ENCODE results near the gene TCEAL4. TPM values are rescaled to one million over a fixed set of nuclear protein-coding genes. Genes with fewer than 3 reads are reported as not detected.

The TCEAL4 gene
- total RNA-seq, 1 donor from 2014 or later: 48.7 TPM

DNA sequence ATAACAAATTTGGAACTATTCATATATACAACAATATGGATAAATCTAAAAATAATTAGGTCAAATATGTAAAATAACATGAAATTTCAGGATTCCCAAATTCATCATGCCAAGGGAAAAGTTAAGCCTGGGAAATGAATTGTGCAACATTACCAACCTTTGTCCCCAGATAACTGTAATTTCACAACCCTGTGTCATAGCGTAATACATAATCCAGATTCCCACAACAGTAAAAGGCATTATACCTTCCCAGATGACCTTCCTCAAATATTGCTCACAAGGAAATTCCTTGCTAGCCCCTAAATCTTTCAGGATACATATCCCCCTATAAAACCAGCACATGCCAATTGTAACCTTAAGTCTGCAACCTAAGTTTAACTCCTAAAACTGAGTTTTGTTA, 33.1 kb upstream of the TCEAL4 start:
- Mint-ChIP-seq H3K4me3 (no peak overlapping the region), H3K9me3 (peaks cover under 1% of the 10 kb centered on the region), H3K36me3 (peaks cover 2% of the 10 kb centered on the region), H3K27ac (no peak overlapping the region), H3K27me3 (ENCODE audit: insufficient read depth, low read depth) (no peaks in the 10 kb centered on the region), H3K4me1 (peaks cover 10% of the 10 kb centered on the region)
- no peak for DNase-seq (ENCODE audit: low spot score)
- Histone ChIP-seq H3K9ac (no peak overlapping the region), H3K9me3 (ENCODE audit: low read depth) (no peaks in the 10 kb centered on the region), H3K4me3 (no peak overlapping the region), H3K36me3 (no peaks in the 10 kb centered on the region), H3F3A (ENCODE audit: low read depth) (peaks cover 7% of the 10 kb centered on the region), H3K79me2 (ENCODE audit: low read depth) (no peaks in the 10 kb centered on the region), H4K20me1 (ENCODE audit: low read depth) (no peaks in the 10 kb centered on the region), H3K27ac (no peak overlapping the region), H2AFZ (replicated peaks) (no peak overlapping the region), H3K4me2 (no peak overlapping the region), H3K4me1 (no peaks in the 10 kb centered on the region), H3K27me3 (peaks cover 4% of the 10 kb centered on the region)
- TF ChIP-seq CTCF (IDR thresholded peaks at IDR 0.05) (no peak), EZH2phosphoT487 (IDR thresholded peaks at IDR 0.05) (no peak), EZH2 (IDR thresholded peaks at IDR 0.05) (no peak)

- H3K9ac ChIP-seq: peak overlapping the region; percentile 60
- no peaks in the 10 kb centered on the region for H4K20me1 ChIP-seq (ENCODE audit: low read depth)
- peaks cover 9% of the 10 kb centered on the region for H3K27me3 ChIP-seq
- no peaks in the 10 kb centered on the region for H3K36me3 ChIP-seq
- Mint-ChIP-seq H3K4me1 (peaks cover 10% of the 10 kb centered on the region), H3K4me3 (peak overlapping the region; percentile 94), H3K27me3 (ENCODE audit: insufficient read depth, low read depth) (no peaks in the 10 kb centered on the region), H3K9me3 (no peaks in the 10 kb centered on the region), H3K27ac (peak overlapping the region; percentile 98), H3K36me3 (no peaks in the 10 kb centered on the region)
- H3F3A ChIP-seq (ENCODE audit: low read depth): peaks cover 7% of the 10 kb centered on the region
- H2AFZ ChIP-seq (replicated peaks): peak overlapping the region; percentile 80
- TF ChIP-seq EZH2phosphoT487 (IDR thresholded peaks at IDR 0.05): no peak
- TF ChIP-seq EZH2 (IDR thresholded peaks at IDR 0.05): no peak
- TF ChIP-seq CTCF (IDR thresholded peaks at IDR 0.05): no peak
- peak; percentile 90 for DNase-seq (ENCODE audit: low spot score)
- no peaks in the 10 kb centered on the region for H3K9me3 ChIP-seq (ENCODE audit: low read depth)
- no peaks in the 10 kb centered on the region for H3K4me1 ChIP-seq
- peak overlapping the region; percentile 64 for H3K4me3 ChIP-seq
- H3K79me2 ChIP-seq (ENCODE audit: low read depth): no peaks in the 10 kb centered on the region
- H3K27ac ChIP-seq: no peak overlapping the region
- peak overlapping the region; percentile 75 for H3K4me2 ChIP-seq
These were observed 30.5 kb upstream of the TCEAL4 start for GRCh38 chrX:103554687-103555424.

- H3K9me3 ChIP-seq (ENCODE audit: low read depth): no peaks in the 10 kb centered on the region
- H3K27ac ChIP-seq: no peak overlapping the region
- no peaks in the 10 kb centered on the region for H4K20me1 ChIP-seq (ENCODE audit: low read depth)
- Mint-ChIP-seq H3K36me3 (no peaks in the 10 kb centered on the region), H3K27me3 (ENCODE audit: insufficient read depth, low read depth) (no peaks in the 10 kb centered on the region), H3K4me1 (peaks cover 7% of the 10 kb centered on the region), H3K27ac (no peak overlapping the region), H3K9me3 (no peaks in the 10 kb centered on the region), H3K4me3 (no peak overlapping the region)
- H3F3A ChIP-seq (ENCODE audit: low read depth): peaks cover 7% of the 10 kb centered on the region
- H3K27me3 ChIP-seq: peaks cover 9% of the 10 kb centered on the region
- no peak overlapping the region for H3K9ac ChIP-seq
- H3K4me1 ChIP-seq: no peaks in the 10 kb centered on the region
- H3K36me3 ChIP-seq: no peaks in the 10 kb centered on the region
- no peak for TF ChIP-seq EZH2 (IDR thresholded peaks at IDR 0.05)
- TF ChIP-seq EZH2phosphoT487 (IDR thresholded peaks at IDR 0.05): no peak
- TF ChIP-seq CTCF (IDR thresholded peaks at IDR 0.05): no peak
- no peak for DNase-seq (ENCODE audit: low spot score)
- H3K4me2 ChIP-seq: no peak overlapping the region
- H2AFZ ChIP-seq (replicated peaks): no peak overlapping the region
- no peaks in the 10 kb centered on the region for H3K79me2 ChIP-seq (ENCODE audit: low read depth)
- no peak overlapping the region for H3K4me3 ChIP-seq
These were observed 28.2 kb upstream of the TCEAL4 start for GRCh38 chrX:103556963-103557612.

All from neural progenitor cell (in vitro differentiated cells).